HepG2 (cell line): ENCODE data around the gene ZCCHC3. TPM values are rescaled to one million over a fixed set of nuclear protein-coding genes. Genes with fewer than 3 reads are reported as not detected.

Experiments used
- CSRNP2 ChIP-seq: sonication (generic); formaldehyde crosslinking; conservative IDR thresholded peaks from 2 replicates; pipeline ENCODE4 v1.8.0; 2022; ENCODE audit warnings: low read depth, missing genetic modification reagents
- GATA4 ChIP-seq: sonication (generic); IDR thresholded peaks from 2 replicates; pipeline ENCODE4 v1.6.1; 2016; ENCODE audit warnings: antibody characterized with exemption, low read depth, borderline replicate concordance
- HOXA5 ChIP-seq: sonication (generic); formaldehyde crosslinking; IDR thresholded peaks from 2 replicates; pipeline ENCODE4 v1.4.0; 2020; ENCODE audit warnings: missing genetic modification reagents
- IRF2 ChIP-seq: IDR thresholded peaks from 2 replicates; pipeline ENCODE4 v1.6.1; 2018; ENCODE audit warnings: missing genetic modification reagents, missing compliant biosample characterization
- KLF13 ChIP-seq: sonication (generic); formaldehyde crosslinking; IDR thresholded peaks from 2 replicates; pipeline ENCODE4 v1.4.0; 2020; ENCODE audit warnings: mild to moderate bottlenecking, missing genetic modification reagents
- MAF1 ChIP-seq: sonication (generic); formaldehyde crosslinking; IDR thresholded peaks from 2 replicates; pipeline ENCODE4 v1.5.0; 2020; ENCODE audit warnings: missing genetic modification reagents, borderline replicate concordance
- MATR3 ChIP-seq: sonication (generic); formaldehyde crosslinking; IDR thresholded peaks from 2 replicates; pipeline ENCODE4 v1.4.0; 2020; ENCODE audit warnings: missing genetic modification reagents
- MXI1 ChIP-seq: IDR thresholded peaks from 3 replicates; pipeline ENCODE4 v1.6.1; 2012; ENCODE audit warnings: low read depth, low read length, inconsistent platforms, borderline replicate concordance
- NR2F6 ChIP-seq, 2 experiments: IDR thresholded peaks; 2 replicates each; pipeline ENCODE4 v1.6.1; 2016; ENCODE audit warnings: antibody characterized with exemption in 1 of 2, mild to moderate bottlenecking in 1 of 2
- RFX1 ChIP-seq: fragments of 450-650 bp; IDR thresholded peaks from 2 replicates; pipeline ENCODE4 v1.6.1; 2017
- SMYD3 ChIP-seq: sonication (generic); formaldehyde crosslinking; IDR thresholded peaks from 2 replicates; pipeline ENCODE4 v1.8.1; 2023; ENCODE audit warnings: mild to moderate bottlenecking, missing genetic modification reagents
- TCF12 ChIP-seq, 2 experiments: fragments of 450-650 bp in 1 of 2; sonication (generic) in 1 of 2; formaldehyde crosslinking in 1 of 2; IDR thresholded peaks; 2 replicates each; pipeline versions ENCODE4 v1.6.1 to v1.8.0; 2017 to 2022; ENCODE audit warnings: antibody characterized with exemption in 1 of 2, mild to moderate bottlenecking in 1 of 2, missing genetic modification reagents in 1 of 2, moderate library complexity in 1 of 2
- WIZ ChIP-seq: sonication (generic); formaldehyde crosslinking; IDR thresholded peaks from 2 replicates; pipeline ENCODE4 v1.5.1; 2020; ENCODE audit warnings: mild to moderate bottlenecking, missing genetic modification reagents
- ZNF10 ChIP-seq: sonication (generic); formaldehyde crosslinking; IDR thresholded peaks from 2 replicates; pipeline ENCODE4 v1.4.0; 2020; ENCODE audit warnings: mild to moderate bottlenecking, low read depth, missing genetic modification reagents, borderline replicate concordance
- ZNF354B ChIP-seq: sonication (generic); formaldehyde crosslinking; IDR thresholded peaks from 2 replicates; pipeline ENCODE4 v1.8.0; 2022; ENCODE audit warnings: mild to moderate bottlenecking, missing genetic modification reagents
- ZNF569 ChIP-seq: sonication (generic); formaldehyde crosslinking; IDR thresholded peaks from 2 replicates; pipeline ENCODE4 v1.5.0; 2020; ENCODE audit warnings: mild to moderate bottlenecking, missing genetic modification reagents, moderate library complexity, borderline replicate concordance
- ZNF747 ChIP-seq: sonication (generic); formaldehyde crosslinking; IDR thresholded peaks from 2 replicates; pipeline ENCODE4 v1.8.1; 2023; ENCODE audit warnings: missing genetic modification reagents, mild to moderate bottlenecking, borderline replicate concordance
- ZNF768 ChIP-seq: sonication (generic); formaldehyde crosslinking; IDR thresholded peaks from 2 replicates; pipeline ENCODE4 v1.4.0; 2020; ENCODE audit warnings: missing genetic modification reagents
- ZNF772 ChIP-seq: sonication (generic); formaldehyde crosslinking; IDR thresholded peaks from 2 replicates; pipeline ENCODE4 v1.5.0; 2020; ENCODE audit warnings: mild to moderate bottlenecking, missing genetic modification reagents
- polyA plus RNA-seq, 8 experiments: library from polyadenylated mRNA; depleted of rRNA in 3 of 8; stranded (reverse) in 7 of 8; unstranded in 1 of 8; fragments of >200 nt; fragmentation: Illumina TruSeq in 4 of 8; extraction: Trizol in 4 of 8; gene quantifications; 2 replicates each; pipeline versions ENCODE4 v1.2.1 to v1.2.3, GENCODE V29; 2011 to 2016; ENCODE audit warnings: low read depth in 4 of 8, missing spikeins in 1 of 8, mixed read lengths in 1 of 8; ENCODE audit not compliant: insufficient read depth in 1 of 8
- total RNA-seq, 5 experiments: library from RNA; depleted of rRNA; stranded (reverse); fragments of >200 nt; fragmentation: Illumina TruSeq; extraction: Trizol; gene quantifications; 2 replicates each; pipeline ENCODE4 v1.2.3, GENCODE V29; 2016; ENCODE audit warnings: low read depth in 1 of 5
- TF ChIP-seq, protein P1 (sequence below): sonication (generic); formaldehyde crosslinking; conservative IDR thresholded peaks from 2 replicates; pipeline ENCODE4 v1.4.0; 2020; ENCODE audit warnings: missing genetic modification reagents
- TF ChIP-seq, protein P2 (sequence below): sonication (generic); formaldehyde crosslinking; IDR thresholded peaks from 2 replicates; pipeline ENCODE4 v1.8.0; 2022; ENCODE audit warnings: missing genetic modification reagents, mild to moderate bottlenecking, inconsistent platforms, borderline replicate concordance
- TF ChIP-seq, protein P3 (sequence below): sonication (generic); formaldehyde crosslinking; IDR thresholded peaks from 2 replicates; pipeline ENCODE4 v1.5.0; 2020; ENCODE audit warnings: mild to moderate bottlenecking, low read depth, missing genetic modification reagents, borderline replicate concordance

ZCCHC3 gene
- total and polyA plus RNA-seq, 2 of the 13 experiments (the other 11 are each of a cell fraction or from before 2014, with no cell fraction given): 46.6 to 63.0 TPM

DNA sequence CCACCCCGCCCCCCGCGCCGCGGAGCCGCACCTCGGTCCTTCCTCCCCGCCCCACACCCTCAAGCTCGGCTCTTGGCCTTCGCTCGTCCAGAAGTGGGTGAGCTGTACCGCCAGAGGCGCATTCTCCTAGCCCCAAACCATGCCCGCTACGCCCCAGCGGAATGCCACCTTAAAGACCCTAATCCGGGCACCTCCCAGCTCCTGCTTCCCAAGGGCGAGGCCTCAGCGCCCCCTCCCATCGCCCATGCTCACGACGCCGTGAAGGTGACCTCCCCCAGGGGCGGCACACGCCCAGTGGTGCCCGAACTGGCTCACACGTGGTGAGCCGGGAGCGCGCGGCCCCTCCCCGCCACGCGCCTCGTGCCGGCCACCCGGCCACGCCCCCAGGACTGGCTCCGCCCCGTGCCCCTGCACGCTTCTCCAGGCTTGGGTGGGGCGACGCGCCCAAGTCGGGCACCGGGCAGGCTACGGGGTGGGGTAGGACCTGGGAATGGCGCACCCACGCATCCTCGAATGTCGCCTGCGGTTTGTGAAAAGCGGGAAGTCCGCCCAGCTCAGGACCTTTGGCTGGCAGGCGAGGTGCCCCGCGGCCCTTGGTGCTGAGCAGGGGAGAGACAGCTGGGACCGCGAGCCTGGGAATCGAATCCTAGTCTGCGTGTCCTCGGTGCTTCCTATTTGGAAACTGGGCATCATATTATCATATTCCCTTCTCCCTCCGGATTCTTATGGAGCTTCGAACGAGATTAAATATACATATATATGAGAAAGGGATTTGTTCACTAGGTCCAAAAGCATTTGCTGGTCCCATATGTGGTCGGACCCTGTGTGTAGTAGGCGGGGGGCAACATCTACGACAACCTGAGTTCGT is 27.0 kb downstream of the ZCCHC3 start (continued):
- TF ChIP-seq IRF2 (CRISPR knock-in tag): peak; percentile 74; the same call in 1 of the 2 replicates
- peak; percentile 100 for TF ChIP-seq MXI1
- peak; percentile 72 for TF ChIP-seq GATA4
- TF ChIP-seq ZNF772: peak; percentile 96
- no peak for TF ChIP-seq MATR3 (CRISPR knock-in tag)
- TF ChIP-seq WIZ (CRISPR knock-in tag): peak; percentile 95; the same call in 1 of the 2 replicates
- TF ChIP-seq, protein P1, sequence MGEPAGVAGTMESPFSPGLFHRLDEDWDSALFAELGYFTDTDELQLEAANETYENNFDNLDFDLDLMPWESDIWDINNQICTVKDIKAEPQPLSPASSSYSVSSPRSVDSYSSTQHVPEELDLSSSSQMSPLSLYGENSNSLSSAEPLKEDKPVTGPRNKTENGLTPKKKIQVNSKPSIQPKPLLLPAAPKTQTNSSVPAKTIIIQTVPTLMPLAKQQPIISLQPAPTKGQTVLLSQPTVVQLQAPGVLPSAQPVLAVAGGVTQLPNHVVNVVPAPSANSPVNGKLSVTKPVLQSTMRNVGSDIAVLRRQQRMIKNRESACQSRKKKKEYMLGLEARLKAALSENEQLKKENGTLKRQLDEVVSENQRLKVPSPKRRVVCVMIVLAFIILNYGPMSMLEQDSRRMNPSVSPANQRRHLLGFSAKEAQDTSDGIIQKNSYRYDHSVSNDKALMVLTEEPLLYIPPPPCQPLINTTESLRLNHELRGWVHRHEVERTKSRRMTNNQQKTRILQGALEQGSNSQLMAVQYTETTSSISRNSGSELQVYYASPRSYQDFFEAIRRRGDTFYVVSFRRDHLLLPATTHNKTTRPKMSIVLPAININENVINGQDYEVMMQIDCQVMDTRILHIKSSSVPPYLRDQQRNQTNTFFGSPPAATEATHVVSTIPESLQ (CRISPR knock-in tag): peak; percentile 57; the same call in 1 of the 2 replicates
- TF ChIP-seq ZNF569: peak; percentile 97; the same call in 1 of the 2 replicates
- no peak for TF ChIP-seq NR2F6 (IDR thresholded peaks at IDR 0.05)
- peak; percentile 79 for TF ChIP-seq NR2F6 (CRISPR knock-in tag; IDR thresholded peaks at IDR 0.05)
- peak; percentile 69; the same call in 1 of the 2 replicates for TF ChIP-seq CSRNP2 (CRISPR knock-in tag)
- no peak for TF ChIP-seq TCF12 (IDR thresholded peaks at IDR 0.05)
- TF ChIP-seq TCF12 (CRISPR knock-in tag; IDR thresholded peaks at IDR 0.05): peak; percentile 69
- TF ChIP-seq HOXA5 (CRISPR knock-in tag): peak; percentile 77; the same call in 1 of the 2 replicates
- TF ChIP-seq KLF13: peak; percentile 78; the same call in 1 of the 2 replicates
- no peak for TF ChIP-seq RFX1
- peak; percentile 96 for TF ChIP-seq ZNF354B (CRISPR knock-in tag)
- TF ChIP-seq SMYD3 (CRISPR knock-in tag): peak; percentile 42; the same call in 1 of the 2 replicates
- TF ChIP-seq, protein P2, sequence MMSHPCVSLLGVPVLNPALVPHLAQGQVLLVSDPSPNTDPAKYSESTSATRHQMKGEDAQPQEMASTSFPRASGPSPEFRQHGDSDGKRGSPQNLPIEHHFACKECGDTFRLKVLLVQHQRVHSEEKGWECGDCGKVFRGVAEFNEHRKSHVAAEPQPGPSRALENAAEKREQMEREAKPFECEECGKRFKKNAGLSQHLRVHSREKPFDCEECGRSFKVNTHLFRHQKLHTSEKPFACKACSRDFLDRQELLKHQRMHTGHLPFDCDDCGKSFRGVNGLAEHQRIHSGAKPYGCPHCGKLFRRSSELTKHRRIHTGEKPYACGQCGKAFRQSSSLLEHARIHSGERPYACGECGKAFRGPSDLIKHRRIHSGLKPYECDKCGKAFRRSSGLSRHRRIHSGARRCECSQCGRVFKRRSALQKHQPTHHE: peak; percentile 99
- TF ChIP-seq ZNF10 (CRISPR knock-in tag): 0 out of 2 replicates have a peak, but pooled peaks have one; percentile 68
- TF ChIP-seq ZNF747 (CRISPR knock-in tag): peak; percentile 96
- TF ChIP-seq MAF1: peak; percentile 92
- TF ChIP-seq, protein P3, sequence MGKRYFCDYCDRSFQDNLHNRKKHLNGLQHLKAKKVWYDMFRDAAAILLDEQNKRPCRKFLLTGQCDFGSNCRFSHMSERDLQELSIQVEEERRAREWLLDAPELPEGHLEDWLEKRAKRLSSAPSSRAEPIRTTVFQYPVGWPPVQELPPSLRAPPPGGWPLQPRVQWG: no peak
- peak; percentile 80; the same call in 1 of the 2 replicates for TF ChIP-seq ZNF768 (CRISPR knock-in tag)
